Mesendoderm (in vitro differentiated cells): ENCODE data around the gene MED29.

Experiments
- DNase-seq: peaks from one replicate; pipeline ENCODE4 v3.0.0; 2013
- H2AK5ac ChIP-seq: 2 replicates; pipeline ENCODE4 v1.6.1; 2013; ENCODE audit warnings: low read length, inconsistent platforms
- H2BK120ac ChIP-seq: 2 replicates; pipeline ENCODE4 v1.6.1; 2013; ENCODE audit warnings: low read depth, mild to moderate bottlenecking, low read length, moderate library complexity, mixed read lengths
- H2BK15ac ChIP-seq: replicated peaks from 2 replicates; pipeline ENCODE4 v1.6.1; 2013; ENCODE audit warnings: low read depth, mild to moderate bottlenecking, moderate library complexity
- H2BK5ac ChIP-seq: 2 replicates; pipeline ENCODE4 v1.6.1; 2013; ENCODE audit warnings: low read length, inconsistent platforms
- H3K18ac ChIP-seq: 2 replicates; pipeline ENCODE4 v1.6.1; 2013; ENCODE audit warnings: mild to moderate bottlenecking, low read length, mixed read lengths
- H3K23ac ChIP-seq: one replicate; pipeline ENCODE4 v1.6.1; 2013; ENCODE audit warnings: low read length
- H3K27ac ChIP-seq: 2 replicates; pipeline ENCODE4 v1.5.1; 2013; ENCODE audit warnings: low read depth, mild to moderate bottlenecking, inconsistent platforms, low read length, moderate library complexity
- H3K27me3 ChIP-seq: 2 replicates; pipeline ENCODE4 v1.6.1; 2013; ENCODE audit warnings: low read length, control low read depth, mild to moderate bottlenecking, inconsistent platforms; ENCODE audit not compliant: insufficient read depth, poor library complexity
- H3K36me3 ChIP-seq: 2 replicates; pipeline ENCODE4 v1.6.1; 2013; ENCODE audit warnings: low read length, inconsistent platforms; ENCODE audit not compliant: control insufficient read depth, insufficient read depth
- H3K4ac ChIP-seq: one replicate; pipeline ENCODE4 v1.6.1; 2013; ENCODE audit warnings: low read depth, mild to moderate bottlenecking, low read length, moderate library complexity
- H3K4me1 ChIP-seq: 2 replicates; pipeline ENCODE4 v1.6.1; 2013; ENCODE audit warnings: low read depth, low read length, inconsistent platforms; ENCODE audit not compliant: control insufficient read depth
- H3K4me2 ChIP-seq: 2 replicates; pipeline ENCODE4 v1.6.1; 2013; ENCODE audit warnings: low read length
- H3K4me3 ChIP-seq: 2 replicates; pipeline ENCODE4 v1.5.1; 2013; ENCODE audit warnings: mild to moderate bottlenecking, low read length
- H3K56ac ChIP-seq: one replicate; pipeline ENCODE4 v1.6.1; 2013; ENCODE audit warnings: low read length
- H3K79me1 ChIP-seq: 2 replicates; pipeline ENCODE4 v1.6.1; 2013; ENCODE audit warnings: low read length, inconsistent platforms
- H3K79me2 ChIP-seq: 2 replicates; pipeline ENCODE4 v1.6.1; 2013; ENCODE audit warnings: mild to moderate bottlenecking, low read length; ENCODE audit not compliant: control insufficient read depth, insufficient read depth
- H3K9ac ChIP-seq: 2 replicates; pipeline ENCODE4 v1.6.1; 2013; ENCODE audit warnings: low read length, inconsistent platforms
- H4K5ac ChIP-seq: one replicate; pipeline ENCODE4 v1.6.1; 2013; ENCODE audit warnings: low read length
- H4K8ac ChIP-seq: one replicate; pipeline ENCODE4 v1.6.1; 2013; ENCODE audit warnings: low read depth, mild to moderate bottlenecking, control low read depth, low read length, moderate library complexity
- WGBS: extraction: QIAGEN DNeasy Blood & Tissue Kit; methylation state at CpG from one replicate; pipeline ENCODE4 v1.1.7; 2013; ENCODE audit warnings: low lambda C conversion rate, missing lambda C conversion rate; ENCODE audit not compliant: insufficient coverage; ENCODE audit errors: extremely low coverage; 5-methylcytosine and 5-hydroxymethylcytosine counted together

The MED29 gene

DNA sequence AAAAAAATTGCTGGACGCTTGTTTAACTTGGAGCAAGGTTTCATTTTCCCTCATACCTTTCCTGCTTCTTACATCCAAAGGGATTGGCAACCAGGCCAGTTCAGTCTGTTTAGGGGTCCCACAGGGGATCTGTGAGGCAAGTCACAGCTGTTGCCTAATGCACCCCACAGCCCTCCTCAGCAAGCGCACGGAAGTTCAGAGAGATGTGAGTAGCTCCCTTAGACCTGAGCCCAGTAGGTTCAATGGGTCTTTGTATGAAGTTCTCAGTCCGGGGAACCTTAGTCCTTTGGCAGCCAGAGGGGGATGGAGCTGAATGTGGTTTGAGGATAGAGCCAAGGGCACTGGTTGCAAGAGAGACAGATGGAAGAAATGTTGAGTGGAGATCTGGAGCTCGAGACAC lies 35.9 kb upstream of the MED29 start:
- no peak overlapping the region for H2BK15ac ChIP-seq
- no peak for DNase-seq
- H3K4me3 ChIP-seq, result no peak overlapping the region
- no peak overlapping the region for H3K27ac ChIP-seq
- no CpG with 5 or more reads among the region's 5 CpGs for WGBS
- H3K79me2 ChIP-seq, result no peaks in the 10 kb centered on the region
- H3K4me2 ChIP-seq, result no peak overlapping the region
- H2BK5ac ChIP-seq, result no peak overlapping the region
- no peak overlapping the region for H3K4ac ChIP-seq
- H3K4me1 ChIP-seq, result no peaks in the 10 kb centered on the region
- no peak overlapping the region for H2BK120ac ChIP-seq
- no peak overlapping the region for H4K5ac ChIP-seq
- H3K27me3 ChIP-seq, result no peaks in the 10 kb centered on the region
- no peak overlapping the region for H3K23ac ChIP-seq
- H2AK5ac ChIP-seq, result no peak overlapping the region
- H3K79me1 ChIP-seq, result no peaks in the 10 kb centered on the region
- no peak overlapping the region for H3K9ac ChIP-seq
- no peak overlapping the region for H4K8ac ChIP-seq
- H3K18ac ChIP-seq, result no peak overlapping the region
- no peak overlapping the region for H3K56ac ChIP-seq
- H3K36me3 ChIP-seq, result peaks cover 21% of the 10 kb centered on the region

DNA sequence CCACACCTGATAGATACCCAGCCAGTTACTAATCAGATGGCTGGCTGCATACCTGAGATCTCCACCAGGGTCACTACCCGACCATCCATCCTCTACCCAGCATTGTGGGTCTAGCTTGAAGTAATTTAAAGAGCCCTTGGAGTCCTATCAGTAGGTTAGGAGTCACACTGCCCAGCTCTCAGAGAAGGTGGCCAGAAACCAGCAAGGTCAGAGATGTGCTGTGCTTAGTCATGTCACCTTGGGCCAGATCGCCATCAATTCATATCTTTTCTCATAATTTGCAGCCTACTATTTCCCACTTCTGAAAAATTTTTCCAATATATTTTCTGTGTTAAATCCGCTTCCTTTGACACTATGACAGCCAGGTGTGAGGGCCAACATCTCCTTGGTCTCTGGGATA lies 35.1 kb upstream of the MED29 start:
- no CpG with 5 or more reads among the region's 3 CpGs for WGBS
- Histone ChIP-seq H2AK5ac (no peak overlapping the region), H3K36me3 (peaks cover 27% of the 10 kb centered on the region), H2BK15ac (no peak overlapping the region), H2BK5ac (no peak overlapping the region), H3K23ac (no peak overlapping the region), H3K4me3 (no peak overlapping the region), H3K4me1 (no peaks in the 10 kb centered on the region), H3K18ac (no peak overlapping the region), H3K79me2 (no peaks in the 10 kb centered on the region), H3K9ac (no peak overlapping the region), H2BK120ac (no peak overlapping the region), H3K27me3 (no peaks in the 10 kb centered on the region), H3K27ac (no peak overlapping the region), H4K8ac (no peak overlapping the region), H3K79me1 (no peaks in the 10 kb centered on the region), H3K4me2 (no peak overlapping the region), H4K5ac (no peak overlapping the region), H3K56ac (no peak overlapping the region), H3K4ac (no peak overlapping the region)
- DNase-seq, result no peak

DNA sequence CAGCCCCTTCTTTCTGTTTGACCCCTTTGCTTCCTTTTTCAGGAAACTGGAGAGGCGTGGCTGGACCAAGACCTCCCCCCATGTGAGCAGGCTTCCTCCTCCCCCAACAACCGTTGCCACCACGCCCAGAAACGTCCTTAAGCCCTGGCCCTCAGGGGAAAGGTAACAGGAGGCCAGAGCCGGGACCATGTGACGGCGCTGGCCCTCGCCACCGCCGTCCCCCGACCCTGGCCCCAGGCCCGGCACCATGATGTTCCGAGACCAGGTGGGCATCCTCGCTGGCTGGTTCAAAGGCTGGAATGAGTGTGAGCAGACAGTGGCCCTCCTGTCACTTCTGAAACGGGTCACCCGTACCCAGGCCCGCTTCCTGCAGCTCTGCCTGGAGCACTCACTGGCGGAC lies 34.5 kb upstream of the MED29 start:
- Histone ChIP-seq H3K79me1 (no peaks in the 10 kb centered on the region), H3K36me3 (peaks cover 27% of the 10 kb centered on the region), H3K27me3 (no peaks in the 10 kb centered on the region), H2BK15ac (no peak overlapping the region), H3K4me3 (no peak overlapping the region), H3K4ac (no peak overlapping the region), H3K56ac (no peak overlapping the region), H3K4me2 (no peak overlapping the region), H2BK120ac (no peak overlapping the region), H3K79me2 (no peaks in the 10 kb centered on the region), H2BK5ac (no peak overlapping the region), H3K23ac (no peak overlapping the region), H3K27ac (no peak overlapping the region), H3K18ac (no peak overlapping the region), H4K8ac (no peak overlapping the region), H4K5ac (no peak overlapping the region), H3K4me1 (no peaks in the 10 kb centered on the region), H3K9ac (no peak overlapping the region), H2AK5ac (no peak overlapping the region)
- no peak for DNase-seq
- WGBS, result no CpG with 5 or more reads among the region's 18 CpGs

DNA sequence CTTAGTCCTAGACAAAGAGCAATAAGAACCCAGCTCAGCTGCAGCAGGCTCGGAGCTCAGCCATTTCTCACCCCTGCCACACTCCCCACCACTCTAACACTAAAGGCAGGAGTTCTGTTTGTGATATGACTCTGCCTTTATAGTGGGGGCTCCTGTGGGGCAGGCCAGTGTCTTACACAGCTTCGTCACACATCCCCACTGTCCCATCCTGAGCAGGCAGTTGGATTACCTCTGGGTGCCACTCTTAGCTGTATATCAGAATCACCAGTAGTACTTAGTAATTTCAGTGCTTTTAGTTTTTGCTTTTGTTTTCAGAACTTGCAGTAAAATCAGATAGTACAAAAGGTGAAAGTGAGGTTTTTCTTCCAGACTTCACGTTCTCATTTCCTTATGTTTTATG lies 32.2 kb upstream of the MED29 start:
- Histone ChIP-seq H2AK5ac (no peak overlapping the region), H3K9ac (no peak overlapping the region), H3K27me3 (no peaks in the 10 kb centered on the region), H3K56ac (no peak overlapping the region), H3K18ac (no peak overlapping the region), H2BK120ac (no peak overlapping the region), H2BK15ac (no peak overlapping the region), H3K4ac (no peak overlapping the region), H4K5ac (no peak overlapping the region), H3K23ac (no peak overlapping the region), H2BK5ac (no peak overlapping the region), H3K79me1 (no peaks in the 10 kb centered on the region), H3K79me2 (no peaks in the 10 kb centered on the region), H3K4me2 (no peak overlapping the region), H3K27ac (no peak overlapping the region), H3K36me3 (peaks cover 31% of the 10 kb centered on the region), H3K4me1 (no peaks in the 10 kb centered on the region), H4K8ac (no peak overlapping the region), H3K4me3 (no peak overlapping the region)
- DNase-seq, result no peak
- WGBS, result no CpG with 5 or more reads among the region's 3 CpGs

DNA sequence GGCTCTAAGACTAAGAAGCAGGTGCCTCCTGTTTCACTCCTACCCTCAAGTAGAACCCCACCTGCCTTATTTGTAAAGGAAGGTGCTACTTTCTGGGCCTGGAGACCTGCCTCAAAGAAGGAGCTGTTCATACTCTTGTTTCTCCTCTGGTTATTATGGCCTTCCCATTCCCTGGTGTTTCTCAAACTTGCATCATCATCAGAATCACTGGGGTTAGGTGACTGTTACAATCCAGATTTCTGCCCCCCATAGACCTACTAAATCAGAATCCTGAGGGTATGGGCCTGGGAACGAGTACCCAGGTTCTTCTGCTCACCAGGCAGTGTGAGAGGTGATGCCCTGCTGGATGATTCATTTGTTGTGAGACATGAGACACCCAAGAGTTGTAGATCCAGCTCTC lies 30.6 kb upstream of the MED29 start:
- Histone ChIP-seq H2BK120ac (no peak overlapping the region), H3K9ac (no peak overlapping the region), H2BK5ac (no peak overlapping the region), H3K79me2 (no peaks in the 10 kb centered on the region), H4K8ac (no peak overlapping the region), H3K4ac (no peak overlapping the region), H2BK15ac (no peak overlapping the region), H3K27me3 (no peaks in the 10 kb centered on the region), H2AK5ac (no peak overlapping the region), H3K4me2 (no peak overlapping the region), H3K4me3 (no peak overlapping the region), H3K4me1 (no peaks in the 10 kb centered on the region), H3K18ac (no peak overlapping the region), H3K23ac (no peak overlapping the region), H3K56ac (no peak overlapping the region), H4K5ac (no peak overlapping the region), H3K27ac (no peak overlapping the region), H3K79me1 (no peaks in the 10 kb centered on the region), H3K36me3 (peaks cover 26% of the 10 kb centered on the region)
- no CpG with 5 or more reads among the region's 1 CpG for WGBS
- DNase-seq, result no peak
